Activated gamma-delta T cell treated with anti-CD3 and anti-CD28 coated beads, Interleukin-2, amount 50 U/mL, for 16 hours (primary cell): Measurements from ENCODE around the gene CNTN5.

Source experiments
- DNase-seq: peaks from one replicate; pipeline ENCODE4 v3.0.0-alpha.2; 2020; ENCODE audit warnings: low read depth

CNTN5 gene

DNA sequence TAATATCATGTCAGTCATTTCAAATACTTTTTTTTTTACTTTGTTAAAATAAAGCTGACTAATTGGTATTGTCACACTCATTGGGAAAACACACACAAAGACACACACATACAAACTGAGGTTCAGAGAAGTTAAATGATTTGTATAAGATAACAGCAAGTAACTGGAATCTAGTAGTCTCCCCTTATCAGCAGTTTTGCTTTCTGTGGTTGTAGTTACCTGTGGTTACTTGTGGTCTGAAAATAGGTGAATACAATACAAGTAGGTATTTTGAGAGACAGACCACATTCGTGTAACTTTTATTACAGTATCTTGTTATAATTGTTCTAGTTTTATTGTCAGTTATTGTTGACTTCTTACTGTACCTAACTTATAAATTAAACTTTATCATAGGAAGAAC, 610.9 kb downstream of the CNTN5 start:
- DNase-seq, result no peak

DNA sequence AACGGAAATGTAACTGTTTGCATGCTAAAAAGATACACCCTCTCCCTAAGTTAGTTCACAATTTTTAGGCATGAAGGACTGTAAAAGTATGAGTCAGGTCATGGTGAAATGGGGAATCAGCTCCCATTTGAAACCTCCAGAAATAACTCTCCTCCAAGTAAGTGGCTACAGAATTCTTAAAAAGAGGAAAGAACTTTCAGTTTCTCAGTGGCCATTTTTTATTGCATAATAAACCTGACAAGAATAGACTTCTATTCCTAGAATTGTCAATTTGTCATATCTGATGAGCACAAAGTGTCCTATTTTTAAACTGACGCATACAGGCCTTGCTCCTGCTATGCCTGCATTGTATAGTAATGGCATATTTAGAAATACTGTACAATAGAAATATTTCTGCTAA, 612.2 kb downstream of the CNTN5 start:
- DNase-seq, result no peak

DNA sequence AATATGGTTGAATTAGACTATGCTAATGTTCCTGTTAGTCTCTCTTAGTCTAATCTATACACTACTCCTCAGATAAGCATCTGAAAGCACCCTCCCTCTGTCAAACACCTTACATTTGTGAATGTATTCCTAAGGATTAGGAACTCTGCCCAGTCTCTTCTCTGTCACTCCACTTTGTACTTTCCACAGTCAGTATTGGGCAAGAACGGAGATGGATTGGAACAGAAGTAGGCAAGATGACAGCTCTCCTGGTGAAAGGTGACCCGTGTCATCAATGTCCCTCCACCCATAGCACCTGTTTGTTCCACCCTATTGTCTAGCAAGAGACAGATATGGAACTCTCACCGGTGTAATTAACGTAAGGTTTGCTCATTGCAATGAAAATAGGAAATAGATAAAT, 613.8 kb downstream of the CNTN5 start:
- no peak for DNase-seq

DNA sequence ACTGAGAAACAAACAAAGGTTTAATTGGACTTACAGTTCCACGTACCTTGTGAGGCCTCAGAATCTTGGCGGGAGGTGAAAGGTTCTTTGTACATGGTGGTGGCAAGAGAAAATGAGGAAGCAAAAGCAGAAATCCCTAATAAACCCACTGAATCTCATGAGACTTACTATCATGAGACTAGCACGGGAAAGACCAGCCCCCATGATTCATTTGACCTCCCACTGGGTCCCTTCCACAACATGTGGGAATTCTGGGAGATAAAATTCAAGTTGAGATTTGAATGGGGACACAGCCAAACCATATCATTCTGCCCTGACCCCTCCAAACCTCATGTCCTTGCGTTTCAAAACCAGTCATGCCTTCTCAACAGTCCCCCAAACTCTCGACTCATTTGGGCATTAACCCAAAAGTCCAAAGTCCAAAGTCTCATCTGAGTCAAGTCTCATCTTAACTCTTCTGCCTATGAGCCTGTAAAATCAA, 617.4 kb downstream of the CNTN5 start:
- DNase-seq, result no peak

DNA sequence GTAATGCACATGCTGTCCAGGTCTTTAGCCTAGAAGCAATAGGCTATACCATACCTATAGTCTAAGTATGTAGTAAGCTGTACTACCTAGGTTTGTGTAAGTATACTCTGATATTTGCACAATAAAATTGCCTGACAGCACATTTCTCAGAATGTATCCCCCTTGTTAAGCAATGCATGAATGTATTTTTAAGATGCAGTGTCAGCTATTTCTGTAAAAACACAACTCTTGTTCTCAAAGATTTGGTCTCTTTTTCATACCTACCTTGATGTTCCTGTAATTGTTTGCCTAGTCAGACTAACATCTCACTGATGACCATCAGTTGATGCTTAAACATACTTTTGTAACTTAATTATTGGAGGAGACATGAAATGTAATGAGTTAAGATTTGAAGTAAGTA, 619.9 kb downstream of the CNTN5 start:
- DNase-seq, result no peak

DNA sequence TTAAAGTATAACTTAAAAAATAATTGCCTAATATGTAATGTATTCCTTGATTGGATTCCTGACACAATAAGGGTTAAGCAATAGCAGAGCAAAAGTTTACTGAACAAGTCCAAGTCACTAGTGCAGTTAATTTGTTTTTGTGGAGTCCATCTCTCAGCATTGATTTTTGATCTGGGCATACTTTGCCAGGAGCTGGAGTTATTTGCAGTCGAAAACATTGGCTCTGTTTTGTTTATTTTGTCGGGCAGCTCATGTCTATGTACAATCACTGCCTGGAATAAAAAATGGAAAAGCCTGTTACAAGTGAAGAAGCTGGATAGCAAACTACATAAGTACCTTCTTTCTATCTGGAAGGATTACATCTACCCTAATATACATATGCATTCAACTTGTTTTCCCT, 625.2 kb downstream of the CNTN5 start:
- no peak for DNase-seq

DNA sequence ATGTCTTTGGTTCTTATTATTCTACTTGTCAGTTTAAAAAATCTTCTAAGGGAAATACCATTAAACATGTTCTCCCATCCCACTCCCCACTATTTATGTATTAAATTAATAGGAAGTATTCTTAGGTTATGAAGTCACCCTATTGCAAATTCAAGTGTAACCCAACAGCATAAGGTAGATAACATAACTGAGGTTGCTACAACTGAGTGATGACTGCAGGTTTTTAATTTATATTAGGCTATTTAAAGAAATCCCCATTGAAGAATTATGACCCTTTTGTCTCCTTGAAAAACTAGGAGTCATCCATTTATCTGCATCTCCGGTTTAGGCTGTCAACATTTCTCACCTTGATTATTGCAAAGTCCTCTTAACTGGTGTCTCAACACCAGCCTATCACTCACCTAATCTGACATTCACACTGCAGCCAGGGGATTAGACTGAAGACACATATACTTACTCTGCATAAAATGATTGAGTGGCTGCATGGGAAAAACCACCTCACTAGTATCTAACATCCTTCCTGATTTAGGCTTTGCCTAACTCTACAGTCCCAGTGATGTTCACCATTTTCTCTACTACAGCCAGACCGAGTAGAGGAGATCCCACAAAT, 649.4 kb downstream of the CNTN5 start:
- DNase-seq, result no peak

DNA sequence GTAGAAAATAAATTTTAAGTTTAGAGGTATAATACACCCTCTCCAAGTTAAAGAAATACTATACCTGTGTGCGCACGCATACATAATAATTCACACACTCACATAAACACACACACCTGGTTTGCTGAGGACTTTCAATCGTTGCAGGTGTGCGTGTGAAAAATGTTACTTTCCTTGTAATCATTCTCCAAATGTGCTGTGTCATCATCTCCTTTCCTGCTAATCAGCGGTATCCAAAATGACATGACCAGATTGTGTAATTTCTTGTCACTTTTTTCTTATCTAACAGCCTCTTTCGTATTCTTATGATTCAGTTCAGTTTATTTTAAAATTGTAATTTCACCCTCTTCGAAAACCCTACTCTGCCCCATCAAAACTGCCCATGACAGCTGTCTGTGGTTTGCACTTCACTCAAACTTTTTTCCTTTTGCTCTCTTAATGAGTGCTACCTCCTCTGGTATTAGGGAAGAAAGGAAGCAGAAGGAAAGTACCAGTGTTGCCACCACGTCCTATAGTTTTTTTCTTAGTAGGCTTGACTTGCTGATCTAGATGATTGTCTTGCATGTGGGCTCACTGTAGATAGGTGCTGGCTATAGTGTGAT, 651.2 kb downstream of the CNTN5 start:
- no peak for DNase-seq

DNA sequence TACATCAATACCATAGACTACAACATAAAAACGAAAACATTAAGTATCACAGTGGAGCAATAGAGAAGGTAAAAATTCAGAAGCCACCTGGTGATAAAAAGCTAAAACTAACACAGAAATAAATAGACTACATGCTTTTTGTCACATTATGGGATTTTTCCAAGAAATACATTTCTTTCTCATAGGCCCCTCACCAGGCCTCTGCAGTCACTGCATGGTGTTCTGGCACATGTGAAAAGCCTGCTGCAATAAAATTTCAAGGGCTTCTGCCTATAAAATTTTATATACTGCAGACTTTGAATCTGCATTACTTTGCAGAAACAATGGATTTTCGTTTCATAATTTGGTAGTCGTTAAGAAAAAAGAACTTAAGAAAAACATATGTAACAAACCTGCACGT, 655.5 kb downstream of the CNTN5 start:
- no peak for DNase-seq

DNA sequence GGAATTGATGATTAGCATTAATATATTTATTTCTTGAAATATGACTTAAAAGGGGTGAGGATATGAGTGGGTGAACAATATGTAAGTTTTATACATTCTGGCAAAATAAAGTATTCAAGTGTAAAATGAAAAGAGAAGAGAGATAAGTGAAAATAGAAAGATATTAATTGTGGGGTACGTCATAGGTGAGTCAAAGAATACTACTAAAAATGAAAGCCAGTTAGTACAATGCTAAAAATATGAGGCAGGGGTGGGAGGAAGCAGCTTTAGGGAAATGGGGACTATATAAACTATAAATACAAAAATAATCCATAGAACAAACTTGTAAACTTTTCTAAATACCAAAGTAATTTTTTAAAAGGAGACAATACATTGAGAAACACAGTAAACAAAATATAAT, 661.4 kb downstream of the CNTN5 start:
- no peak for DNase-seq

DNA sequence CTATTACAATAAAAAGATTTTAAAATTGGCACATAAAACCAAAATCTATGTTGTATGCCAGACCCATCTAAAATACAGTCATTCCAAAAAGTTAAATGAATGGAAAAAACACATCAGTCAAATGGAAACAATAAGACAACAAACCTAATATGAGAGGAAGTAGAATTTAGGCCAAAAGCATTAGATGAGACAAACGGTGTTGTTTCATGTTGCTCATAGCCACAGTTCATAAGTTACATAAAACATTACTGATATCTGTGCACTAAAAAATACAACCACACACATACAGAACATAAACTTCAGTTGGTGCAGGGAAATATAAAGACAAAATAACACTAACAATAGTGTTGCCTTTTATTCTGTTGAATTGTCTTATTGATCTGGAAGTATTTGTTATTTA, 661.9 kb downstream of the CNTN5 start:
- no peak for DNase-seq

DNA sequence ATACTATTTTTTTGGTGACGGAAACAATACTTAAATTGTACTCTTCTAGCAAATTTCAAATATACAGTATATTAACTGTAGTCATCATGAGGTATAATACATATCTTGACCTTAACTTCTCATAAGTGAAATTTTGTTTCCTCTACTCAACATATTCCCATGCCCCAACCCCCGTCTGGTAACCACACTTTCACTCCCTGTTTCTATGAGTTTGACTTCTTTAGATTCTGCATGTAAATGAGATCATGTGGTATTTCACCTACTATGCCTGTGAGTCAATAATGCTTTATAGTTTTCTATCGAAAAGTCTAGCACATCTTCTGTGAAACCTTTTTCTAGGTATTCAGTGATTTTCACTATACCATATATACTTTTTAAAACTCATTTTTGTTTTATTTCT, 663.2 kb downstream of the CNTN5 start:
- no peak for DNase-seq

DNA sequence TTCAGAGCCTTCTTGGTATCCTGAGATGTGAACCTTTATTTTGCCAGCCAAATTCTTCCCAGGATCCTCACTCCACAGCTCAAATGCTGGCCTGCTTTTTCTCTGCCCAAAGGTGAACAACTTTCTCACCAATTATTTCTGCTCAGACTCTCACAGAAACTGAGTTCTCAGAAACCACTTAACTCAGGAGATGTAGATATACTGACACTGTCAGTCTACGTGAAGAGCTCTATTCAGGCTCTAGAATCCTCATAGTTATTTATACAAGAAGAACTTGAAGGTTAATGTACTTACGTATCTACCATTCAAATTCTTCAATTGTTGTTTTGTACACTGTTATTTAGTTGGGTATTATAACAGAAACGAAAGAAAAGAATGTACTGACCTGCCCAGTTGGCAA, 666.1 kb downstream of the CNTN5 start:
- no peak for DNase-seq

DNA sequence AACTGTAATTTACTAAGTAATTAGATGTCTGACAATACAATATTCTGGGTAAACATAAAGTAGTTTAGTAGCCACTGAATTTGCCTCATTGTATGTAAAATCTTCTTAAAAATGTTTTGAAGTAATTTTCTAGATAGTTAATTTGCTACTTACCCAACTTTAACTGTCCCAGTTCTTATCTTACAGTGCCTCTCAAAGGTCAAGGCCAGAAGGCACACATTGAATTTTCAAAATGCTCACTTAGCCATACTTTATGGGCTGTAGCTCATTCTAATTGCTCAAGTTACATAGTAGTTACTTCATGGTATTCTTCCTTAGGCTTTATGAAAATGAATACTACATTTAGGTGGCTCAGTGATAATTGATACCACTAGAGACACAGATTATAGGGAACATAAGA, 666.6 kb downstream of the CNTN5 start:
- no peak for DNase-seq

DNA sequence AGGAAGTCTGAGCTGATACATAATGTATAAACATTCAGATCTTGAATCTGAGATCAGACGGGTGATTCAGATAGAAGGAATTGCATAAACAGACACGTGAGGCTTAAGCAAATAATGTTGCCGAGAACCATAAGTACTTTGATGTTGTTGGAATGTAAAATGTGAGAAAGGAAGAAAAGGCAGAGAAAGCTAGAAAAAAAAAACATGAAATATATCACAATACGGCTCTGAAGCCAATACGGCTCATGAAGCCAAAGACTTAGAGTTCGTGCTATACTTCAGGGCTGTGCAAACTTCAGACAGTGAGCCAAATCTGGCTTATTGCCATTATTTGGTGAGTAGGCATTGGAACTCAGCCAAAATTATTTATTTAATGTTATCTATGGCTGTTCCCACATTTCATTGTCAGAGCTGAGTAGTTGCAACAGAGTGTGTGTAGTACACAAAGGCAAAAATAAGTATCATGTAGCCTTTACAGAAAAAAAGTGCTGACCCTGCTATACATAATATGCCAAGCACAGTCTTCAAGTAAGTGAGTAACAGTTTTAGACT, 673.3 kb downstream of the CNTN5 start:
- no peak for DNase-seq

DNA sequence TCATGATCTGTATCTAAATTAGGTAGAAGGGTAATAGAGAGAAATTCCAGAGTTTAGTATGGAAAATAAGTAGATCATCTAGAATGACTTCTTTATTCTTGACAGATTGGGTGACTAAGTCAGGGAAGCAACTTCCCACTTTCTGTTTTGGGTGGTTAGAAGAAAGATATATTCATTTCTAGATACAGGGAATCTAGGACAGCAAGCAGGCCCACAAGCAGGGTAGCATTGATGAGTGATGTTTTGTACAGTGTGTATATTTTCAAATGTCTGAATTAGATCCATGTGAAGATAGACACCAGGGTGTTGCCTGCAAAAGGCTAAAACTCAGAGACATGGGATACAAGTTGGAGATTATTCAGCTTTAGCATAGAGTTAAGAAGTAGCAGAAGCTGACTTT, 674.4 kb downstream of the CNTN5 start:
- no peak for DNase-seq

DNA sequence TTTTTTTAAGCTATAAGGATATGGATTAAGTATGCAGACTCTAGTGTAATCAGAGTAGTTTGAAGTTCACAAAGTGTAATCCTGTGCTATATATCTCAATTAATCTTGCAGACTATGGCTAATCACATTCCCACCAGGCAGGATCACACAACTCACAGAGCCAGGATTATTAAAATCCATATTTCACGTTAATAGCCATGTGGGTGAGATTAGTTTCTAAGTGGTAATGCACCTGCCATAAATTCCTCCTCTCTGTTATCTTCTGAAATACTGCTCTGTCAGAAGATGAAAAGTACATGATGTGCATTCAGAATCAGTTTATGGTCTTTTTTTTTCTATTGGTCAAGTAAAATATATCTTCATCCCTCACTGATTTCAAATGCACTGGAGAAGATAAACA, 686.1 kb downstream of the CNTN5 start:
- no peak for DNase-seq

DNA sequence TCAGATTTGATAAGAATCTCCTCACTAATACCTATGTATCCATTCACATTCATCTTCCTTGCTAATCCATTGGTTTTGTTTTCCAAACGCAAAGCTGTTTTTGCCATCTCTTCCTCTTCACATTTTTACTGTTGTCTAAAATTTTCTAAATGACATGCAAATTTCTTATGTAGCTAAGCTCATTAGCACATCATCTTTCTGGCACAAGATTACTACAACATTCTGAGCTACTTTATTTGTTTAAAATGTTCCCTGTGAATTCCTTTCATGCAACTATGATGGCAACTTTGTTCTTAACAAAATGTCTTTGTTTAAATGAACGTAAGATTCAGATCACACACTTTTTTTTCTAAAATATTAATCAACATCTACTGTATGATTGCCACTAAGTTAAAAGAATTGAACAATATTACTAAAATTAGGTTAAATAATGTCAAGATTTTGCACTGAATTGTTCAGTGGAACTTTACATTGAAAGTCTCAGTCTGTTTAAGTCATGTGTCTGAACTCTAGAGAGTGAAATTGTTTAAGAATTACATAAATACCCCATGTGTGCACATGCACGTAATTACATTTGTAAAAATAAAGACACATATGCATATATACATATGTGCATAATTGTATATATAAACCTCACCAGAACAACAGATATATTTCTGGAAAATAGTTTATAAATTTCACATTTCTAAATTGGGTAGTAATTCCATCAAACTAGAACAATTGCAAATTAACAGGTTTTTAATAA, 688.4 kb downstream of the CNTN5 start:
- DNase-seq, result no peak

DNA sequence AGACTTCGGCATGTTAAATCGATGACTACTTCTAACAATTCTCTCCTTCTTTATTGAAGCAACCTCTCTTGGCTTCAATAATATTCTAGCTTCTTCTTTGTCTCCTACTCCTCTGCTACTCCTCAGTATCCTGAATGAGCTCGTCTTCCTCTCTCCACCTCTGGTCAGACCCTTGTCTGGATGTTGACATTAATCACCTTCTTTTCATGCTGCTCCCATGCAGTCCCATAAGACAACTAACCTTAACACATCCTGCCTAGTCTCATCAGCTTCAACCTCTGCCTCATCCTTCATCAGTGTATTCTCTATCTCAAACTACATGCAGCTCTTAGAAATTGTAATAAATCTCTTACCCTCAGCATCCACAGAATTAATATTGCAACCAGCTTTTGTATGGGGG, 695.6 kb downstream of the CNTN5 start:
- no peak for DNase-seq

DNA sequence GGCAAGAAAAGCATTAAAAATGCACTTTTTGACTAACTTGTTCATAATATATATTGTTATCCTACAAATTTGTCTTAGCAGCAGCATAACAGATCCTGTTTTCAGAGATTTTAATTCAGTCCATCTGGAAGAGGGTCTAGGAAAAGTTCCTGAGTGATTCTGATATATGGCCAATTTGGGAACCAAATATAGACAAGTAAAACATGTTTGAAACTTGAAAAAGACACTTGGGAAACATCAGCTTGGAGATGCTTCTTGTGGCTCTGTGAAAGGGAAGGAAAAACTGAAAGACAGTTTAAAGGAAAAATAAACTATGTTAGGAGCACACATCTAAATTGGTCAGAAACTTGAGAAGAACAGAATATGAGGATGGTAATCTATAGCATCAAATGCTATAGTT, 697.5 kb downstream of the CNTN5 start:
- no peak for DNase-seq

DNA sequence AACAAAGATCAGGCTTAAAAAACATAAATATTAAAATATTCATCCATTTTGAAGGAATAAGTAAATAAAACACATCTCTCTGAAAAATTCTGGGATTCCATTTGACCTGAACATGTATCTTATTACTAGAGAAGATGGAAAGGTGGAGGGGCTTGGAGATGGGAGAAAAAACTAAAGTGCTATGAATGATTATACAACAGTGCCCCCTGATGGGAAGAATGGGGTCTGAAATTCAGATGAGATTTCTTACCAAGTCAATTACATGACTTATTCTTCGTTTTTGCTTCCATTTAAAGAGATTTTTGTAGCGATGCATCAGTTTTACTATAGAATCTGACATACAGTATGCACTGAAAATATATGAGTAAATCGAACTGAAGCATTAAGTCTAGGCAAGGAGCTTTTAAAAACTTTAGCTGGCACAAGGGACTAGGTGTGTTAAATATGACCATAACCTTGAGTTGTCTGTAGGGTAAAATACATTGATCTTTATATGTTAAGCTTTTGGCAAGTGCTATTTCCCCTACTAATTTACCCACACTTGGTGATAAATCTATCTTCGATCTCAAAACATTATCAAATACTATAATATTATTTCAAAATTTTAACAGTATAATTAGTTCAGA, 718.8 kb downstream of the CNTN5 start:
- no peak for DNase-seq

DNA sequence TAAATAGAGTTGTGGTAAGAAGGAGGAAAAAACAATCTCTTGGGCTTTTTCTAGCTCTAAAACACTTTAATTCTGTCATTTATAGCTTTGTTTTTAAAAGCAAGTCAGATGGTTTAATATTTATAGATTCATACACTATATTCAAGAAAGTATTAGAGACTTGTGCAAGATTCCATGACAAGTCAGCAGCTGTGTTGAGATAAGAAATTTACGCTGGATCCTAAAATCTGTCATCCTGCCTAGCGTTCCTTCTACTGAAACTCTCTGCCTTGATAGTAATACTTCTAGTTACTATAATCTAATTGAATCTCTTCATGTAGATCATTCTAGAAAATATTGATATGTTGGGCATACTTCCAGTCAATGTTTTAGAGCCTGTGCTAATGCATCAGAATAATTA, 721.8 kb downstream of the CNTN5 start:
- no peak for DNase-seq

DNA sequence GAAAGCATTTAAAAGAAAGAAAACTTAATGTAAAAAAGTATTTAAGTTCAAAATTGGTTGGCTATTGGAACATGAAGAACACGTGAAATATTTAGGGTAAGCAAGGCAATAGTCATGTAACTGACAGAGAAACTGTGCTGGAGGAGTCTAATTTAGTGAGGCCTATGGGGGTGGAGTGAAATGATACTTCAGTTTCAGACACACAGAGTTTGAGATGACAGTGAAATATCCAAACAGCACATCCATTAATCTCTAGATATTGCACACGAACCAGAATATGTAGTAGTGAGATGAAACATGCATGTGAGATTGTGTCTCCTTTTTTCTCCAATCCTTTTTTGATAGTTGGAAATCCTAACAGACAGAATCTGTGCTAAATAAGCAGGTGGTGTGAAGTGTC, 739.0 kb downstream of the CNTN5 start:
- DNase-seq, result no peak
